ENCODE results near the gene DSCAML1. TPM values are rescaled to one million over a fixed set of nuclear protein-coding genes. Genes with fewer than 3 reads are reported as not detected.

DSCAML1 gene
- total and polyA plus RNA-seq, 10 of the 15 experiments (the other 5 are each of a cell fraction or from before 2014, with no cell fraction given), result 0.03 to 0.18 (median 0.06) TPM; not detected in 1

GRCh38 chr11:117570701-117571100 lies 226.3 kb downstream of the DSCAML1 start:
- H3K4me3 ChIP-seq, result no peak overlapping the region
- H3K79me2 ChIP-seq (ENCODE audit: control insufficient read depth, insufficient read depth, low read length), result no peaks in the 10 kb centered on the region
- POLR2A ChIA-PET, result no interaction called here
- WGBS (ENCODE audit: insufficient coverage, insufficient replicate concordance, low lambda C conversion rate, missing lambda C conversion rate), result 0% methylated on average over 5 of the region's 5 CpGs
- BruUV-seq (replicated peaks), result no TSS peak
- no peak for TF ChIP-seq EZH2 (IDR thresholded peaks at IDR 0.05; ENCODE audit: borderline replicate concordance, control insufficient read depth, low read depth, low read length)
- no peak for TF ChIP-seq BRCA1 (IDR thresholded peaks at IDR 0.05; ENCODE audit: low read depth, low read length)
- TF ChIP-seq GATAD2B (conservative IDR thresholded peaks at IDR 0.05; ENCODE audit: low read depth), result no peak
- no peak for TF ChIP-seq USF2 (IDR thresholded peaks at IDR 0.05; ENCODE audit: borderline replicate concordance, low read depth, low read length)
- TF ChIP-seq JUNB (IDR thresholded peaks at IDR 0.05), result no peak
- TF ChIP-seq SREBF1 (IDR thresholded peaks at IDR 0.05; ENCODE audit: low read length), result no peak
- no peak for TF ChIP-seq NR2F1 (conservative IDR thresholded peaks at IDR 0.05)
- TF ChIP-seq HCFC1 (IDR thresholded peaks at IDR 0.05; ENCODE audit: low read length), result no peak
- no peak for TF ChIP-seq SMAD5 (IDR thresholded peaks at IDR 0.05; ENCODE audit: low read depth)
- TF ChIP-seq CREM (IDR thresholded peaks at IDR 0.05; ENCODE audit: low read depth), result no peak
- no peak for TF ChIP-seq ZBTB40 (IDR thresholded peaks at IDR 0.05; ENCODE audit: borderline replicate concordance)
- TF ChIP-seq MEF2B (IDR thresholded peaks at IDR 0.05; ENCODE audit: partially characterized antibody, poor library complexity, severe bottlenecking), result no peak
- CTCF ChIA-PET, result no interaction called here
- H3K9me3 ChIP-seq (replicated peaks; ENCODE audit: control insufficient read depth, insufficient read depth, low read length), result no peaks in the 10 kb centered on the region
- H3K36me3 ChIP-seq (ENCODE audit: control insufficient read depth in 2 of 2, insufficient read depth in 2 of 2, low read length in 1 of 2), result no peaks in the 10 kb centered on the region
- no peaks in the 10 kb centered on the region for H3K4me1 ChIP-seq (ENCODE audit: control insufficient read depth, insufficient read depth, low read length)
- RAD21 ChIA-PET (ENCODE audit: unreplicated experiment), result no interaction called here
- SMC1A ChIA-PET (ENCODE audit: uncharacterized antibody, unreplicated experiment), result no interaction called here
- no peak for ATAC-seq
- no peak for FAIRE-seq
- H4K20me1 ChIP-seq (ENCODE audit: control insufficient read depth, insufficient read depth), result no peaks in the 10 kb centered on the region
- H3K4me2 ChIP-seq (ENCODE audit: control insufficient read depth, insufficient read depth), result no peak overlapping the region
- H3K27me3 ChIP-seq (replicated peaks in 1 of 2; ENCODE audit: control insufficient read depth in 2 of 2, insufficient read depth in 2 of 2, low read length in 1 of 2), result peaks cover 0 to 4% of the 10 kb centered on the region in 2 experiments; a peak in 2 of 4 replicates
- H2AFZ ChIP-seq (ENCODE audit: control insufficient read depth, low read depth, low read length), result no peak overlapping the region
- intact Hi-C loops (cut with micrococcal nuclease; ENCODE audit: unreplicated experiment) (no loop called here), in situ Hi-C loops (cut with MboI) (no loop called here)
- no peak overlapping the region for H3K27ac ChIP-seq (ENCODE audit: control insufficient read depth, insufficient read depth)
- no peak for DNase-seq (ENCODE audit: low read depth, low spot score)
- no peak overlapping the region for H3K9ac ChIP-seq (ENCODE audit: control insufficient read depth, insufficient read depth, low read length)

Data from GM12878 (cell line).